Subcutaneous abdominal adipose tissue (tissue), 5 donors: ENCODE results near the gene RFTN2.

Experiments used
- H3K27ac ChIP-seq: one replicate; pipeline ENCODE4 v1.7.0; 2013; ENCODE audit warnings: low read depth, mild to moderate bottlenecking, inconsistent platforms, low read length, moderate library complexity
- H3K27me3 ChIP-seq, 5 donors: one replicate each; pipeline ENCODE4 v1.7.0; 2013; ENCODE audit warnings: low read length in 5 of 5, inconsistent platforms in 1 of 5; ENCODE audit not compliant: control insufficient read depth in 5 of 5, insufficient read depth in 4 of 5
- H3K36me3 ChIP-seq, 5 donors: one replicate each; pipeline ENCODE4 v1.7.0; 2013; ENCODE audit warnings: low read length in 5 of 5; ENCODE audit not compliant: control insufficient read depth in 5 of 5, insufficient read depth in 5 of 5
- H3K4me1 ChIP-seq, 5 donors: one replicate each; pipeline ENCODE4 v1.7.0; 2013; ENCODE audit warnings: low read length in 5 of 5, mild to moderate bottlenecking in 3 of 5, moderate library complexity in 1 of 5; ENCODE audit not compliant: control insufficient read depth in 5 of 5, insufficient read depth in 5 of 5
- H3K4me3 ChIP-seq, 5 donors: one replicate each; pipeline ENCODE4 v1.7.0; 2013; ENCODE audit warnings: low read length in 5 of 5, low read depth in 1 of 5
- H3K9ac ChIP-seq, 5 donors: one replicate each; pipeline ENCODE4 v1.7.0; 2013; ENCODE audit warnings: low read length in 5 of 5, mild to moderate bottlenecking in 4 of 5, moderate library complexity in 3 of 5
- H3K9me3 ChIP-seq, 5 donors: one replicate each; pipeline ENCODE4 v1.7.0; 2013; ENCODE audit warnings: low read length in 5 of 5; ENCODE audit not compliant: control insufficient read depth in 5 of 5
- donor health status: healthy.
- donor health status: healthy.
- donor health status: healthy.
- donor health status: healthy.
- donor health status: healthy.

RFTN2 gene

GRCh38 chr2:197677056-197677455 lies 1.7 kb upstream of the RFTN2 start:
- Histone ChIP-seq H3K36me3 (no peaks in the 10 kb centered on the region), H3K27me3 (no peaks in the 10 kb centered on the region), H3K4me1 (peaks cover 0 to 19% (median 13%) of the 10 kb centered on the region in 5 donors), H3K9me3 (no peaks in the 10 kb centered on the region), H3K27ac (no peak overlapping the region), H3K9ac (no peak overlapping the region), H3K4me3 (no peak overlapping the region)

GRCh38 chr2:197675711-197676188 lies 363 bp upstream of the RFTN2 start:
- peak overlapping the region; percentile 84 for H3K27ac ChIP-seq
- H3K27me3 ChIP-seq, result no peaks in the 10 kb centered on the region
- H3K9ac ChIP-seq, result peak overlapping the region; percentile 28 to 81 (median 78)
- H3K36me3 ChIP-seq, result no peaks in the 10 kb centered on the region
- peaks cover 0 to 19% (median 13%) of the 10 kb centered on the region in 5 donors for H3K4me1 ChIP-seq
- H3K9me3 ChIP-seq, result no peaks in the 10 kb centered on the region
- H3K4me3 ChIP-seq, result peak overlapping the region; percentile 70 to 79 (median 74)

- H3K4me1 ChIP-seq, result peaks cover 0 to 19% (median 13%) of the 10 kb centered on the region in 5 donors
- H3K9me3 ChIP-seq, result no peaks in the 10 kb centered on the region
- H3K27ac ChIP-seq, result peak overlapping the region; percentile 84
- no peaks in the 10 kb centered on the region for H3K36me3 ChIP-seq
- peak overlapping the region; percentile 70 to 79 (median 74) for H3K4me3 ChIP-seq
- no peaks in the 10 kb centered on the region for H3K27me3 ChIP-seq
- H3K9ac ChIP-seq, result peak overlapping the region; percentile 28 to 81 (median 78)
These were observed 796 bp downstream of the RFTN2 start for GRCh38 chr2:197674591-197674990.

GRCh38 chr2:197674060-197674459 lies 1.3 kb downstream of the RFTN2 start:
- peak overlapping the region in 3 of 5 donors; percentile 15 to 78 (median 40) for H3K9ac ChIP-seq
- H3K27me3 ChIP-seq, result no peaks in the 10 kb centered on the region
- peak overlapping the region in 4 of 5 donors; percentile 70 to 79 (median 74) for H3K4me3 ChIP-seq
- H3K4me1 ChIP-seq, result peaks cover 0 to 19% (median 13%) of the 10 kb centered on the region in 5 donors
- H3K36me3 ChIP-seq, result no peaks in the 10 kb centered on the region
- H3K27ac ChIP-seq, result no peak overlapping the region
- H3K9me3 ChIP-seq, result no peaks in the 10 kb centered on the region

GRCh38 chr2:197673606-197674005 lies 1.8 kb downstream of the RFTN2 start:
- Histone ChIP-seq H3K27ac (no peak overlapping the region), H3K4me1 (peaks cover 0 to 19% (median 13%) of the 10 kb centered on the region in 5 donors), H3K9me3 (peaks cover 0 to under 1% (median 0%) of the 10 kb centered on the region in 5 donors), H3K4me3 (peak overlapping the region; percentile 6 to 77 (median 19)), H3K36me3 (peaks cover 0 to under 1% (median 0%) of the 10 kb centered on the region in 5 donors), H3K9ac (peak overlapping the region in 3 of 5 donors; percentile 29 to 49 (median 40)), H3K27me3 (no peaks in the 10 kb centered on the region)

- Histone ChIP-seq H3K4me3 (peak overlapping the region; percentile 9 to 77 (median 19)), H3K9ac (peak overlapping the region in 1 of 5 donors; percentile 29), H3K4me1 (peaks cover 0 to 19% (median 13%) of the 10 kb centered on the region in 5 donors), H3K9me3 (peaks cover 0 to 6% (median 0%) of the 10 kb centered on the region in 5 donors), H3K36me3 (peaks cover 0 to 3% (median 1%) of the 10 kb centered on the region in 5 donors), H3K27ac (no peak overlapping the region), H3K27me3 (no peaks in the 10 kb centered on the region)
These were observed 2.3 kb downstream of the RFTN2 start for GRCh38 chr2:197673106-197673505.

- peaks cover 0 to 11% (median 5%) of the 10 kb centered on the region in 5 donors for H3K9me3 ChIP-seq
- H3K4me3 ChIP-seq, result no peak overlapping the region
- peaks cover 0 to 16% (median 13%) of the 10 kb centered on the region in 5 donors for H3K4me1 ChIP-seq
- H3K27me3 ChIP-seq, result no peaks in the 10 kb centered on the region
- no peak overlapping the region for H3K27ac ChIP-seq
- peaks cover 0 to 4% (median 2%) of the 10 kb centered on the region in 5 donors for H3K36me3 ChIP-seq
- H3K9ac ChIP-seq, result no peak overlapping the region
These were observed 3.0 kb downstream of the RFTN2 start for GRCh38 chr2:197672371-197672893.

GRCh38 chr2:197669077-197669476 lies 6.3 kb downstream of the RFTN2 start:
- H3K27me3 ChIP-seq, result no peaks in the 10 kb centered on the region
- H3K27ac ChIP-seq, result no peak overlapping the region
- H3K36me3 ChIP-seq, result peaks cover 0 to 4% (median 2%) of the 10 kb centered on the region in 5 donors
- no peak overlapping the region for H3K9ac ChIP-seq
- peaks cover 2 to 24% (median 20%) of the 10 kb centered on the region in 5 donors for H3K9me3 ChIP-seq
- H3K4me3 ChIP-seq, result no peak overlapping the region
- H3K4me1 ChIP-seq, result peaks cover 0 to 10% (median 10%) of the 10 kb centered on the region in 5 donors

GRCh38 chr2:197668296-197668695 lies 7.1 kb downstream of the RFTN2 start:
- Histone ChIP-seq H3K4me1 (peaks cover 0 to 5% (median 4%) of the 10 kb centered on the region in 5 donors), H3K9me3 (peaks cover 2 to 24% (median 20%) of the 10 kb centered on the region in 5 donors), H3K27ac (no peak overlapping the region), H3K36me3 (peaks cover 0 to 4% (median 2%) of the 10 kb centered on the region in 5 donors), H3K9ac (no peak overlapping the region), H3K27me3 (no peaks in the 10 kb centered on the region), H3K4me3 (no peak overlapping the region)

- no peak overlapping the region for H3K9ac ChIP-seq
- peaks cover 0 to 4% (median 2%) of the 10 kb centered on the region in 5 donors for H3K36me3 ChIP-seq
- H3K27me3 ChIP-seq, result no peaks in the 10 kb centered on the region
- no peak overlapping the region for H3K4me3 ChIP-seq
- H3K9me3 ChIP-seq, result peaks cover 2 to 24% (median 20%) of the 10 kb centered on the region in 5 donors
- no peak overlapping the region for H3K27ac ChIP-seq
- no peaks in the 10 kb centered on the region for H3K4me1 ChIP-seq
These were observed 9.1 kb downstream of the RFTN2 start for GRCh38 chr2:197666277-197666676.
